GM12864 (cell line): ENCODE measurements around the gene SNRNP25.
A peak's percentile ranks its signal among the peaks of the same experiment; 100 is the strongest.

Source experiments
- DNase-seq: peaks from one replicate; pipeline ENCODE4 v3.0.0-alpha.2; 2011; ENCODE audit warnings: low read depth
- H3K4me3 ChIP-seq: 2 replicates; pipeline ENCODE4 v1.5.1; 2011; ENCODE audit warnings: mild to moderate bottlenecking, low read depth, low read length, control low read depth
- TF ChIP-seq, protein P1 (sequence below): IDR thresholded peaks from 2 replicates; pipeline ENCODE4 v1.5.1; 2011; ENCODE audit warnings: low read depth, mild to moderate bottlenecking, moderate library complexity, low read length, control low read depth, inconsistent platforms; ENCODE audit errors: missing control alignments

Gene SNRNP25

DNA sequence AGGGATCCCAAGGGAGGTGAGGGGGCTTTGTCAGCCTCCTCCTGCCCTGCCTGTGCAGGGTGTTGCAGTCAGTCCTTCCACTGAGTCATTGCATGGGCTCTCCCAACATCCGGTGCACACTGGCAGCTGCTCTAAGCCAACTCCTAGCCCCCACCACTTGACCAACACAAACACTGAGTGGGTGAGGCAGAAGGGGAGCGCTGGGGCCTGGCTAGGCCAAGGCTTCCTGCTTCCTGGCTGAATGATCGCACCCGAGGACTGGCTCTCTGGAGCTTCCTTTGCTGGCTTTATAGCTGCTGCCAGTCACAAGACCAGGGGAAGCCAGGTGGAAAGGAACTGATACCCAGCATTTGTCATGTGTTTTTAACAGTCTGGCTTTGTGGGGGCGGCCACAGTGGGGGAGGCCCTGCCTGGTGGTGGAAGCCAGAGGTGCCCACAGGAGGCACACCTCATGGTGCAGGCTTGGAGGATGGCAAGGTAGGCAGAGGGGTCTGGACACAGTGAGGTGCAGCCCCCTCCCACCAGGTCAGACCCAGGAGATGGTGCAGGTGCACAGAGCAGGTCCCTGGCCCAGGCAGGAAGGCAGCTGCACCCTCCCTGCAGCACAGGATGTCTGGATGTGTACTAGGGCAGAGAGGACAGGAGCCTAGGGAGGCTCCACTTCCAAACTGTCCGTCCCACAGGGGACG lies 31.2 kb downstream of the SNRNP25 start:
- H3K4me3 ChIP-seq, result no peak overlapping the region
- TF ChIP-seq, protein P1, sequence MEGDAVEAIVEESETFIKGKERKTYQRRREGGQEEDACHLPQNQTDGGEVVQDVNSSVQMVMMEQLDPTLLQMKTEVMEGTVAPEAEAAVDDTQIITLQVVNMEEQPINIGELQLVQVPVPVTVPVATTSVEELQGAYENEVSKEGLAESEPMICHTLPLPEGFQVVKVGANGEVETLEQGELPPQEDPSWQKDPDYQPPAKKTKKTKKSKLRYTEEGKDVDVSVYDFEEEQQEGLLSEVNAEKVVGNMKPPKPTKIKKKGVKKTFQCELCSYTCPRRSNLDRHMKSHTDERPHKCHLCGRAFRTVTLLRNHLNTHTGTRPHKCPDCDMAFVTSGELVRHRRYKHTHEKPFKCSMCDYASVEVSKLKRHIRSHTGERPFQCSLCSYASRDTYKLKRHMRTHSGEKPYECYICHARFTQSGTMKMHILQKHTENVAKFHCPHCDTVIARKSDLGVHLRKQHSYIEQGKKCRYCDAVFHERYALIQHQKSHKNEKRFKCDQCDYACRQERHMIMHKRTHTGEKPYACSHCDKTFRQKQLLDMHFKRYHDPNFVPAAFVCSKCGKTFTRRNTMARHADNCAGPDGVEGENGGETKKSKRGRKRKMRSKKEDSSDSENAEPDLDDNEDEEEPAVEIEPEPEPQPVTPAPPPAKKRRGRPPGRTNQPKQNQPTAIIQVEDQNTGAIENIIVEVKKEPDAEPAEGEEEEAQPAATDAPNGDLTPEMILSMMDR, result no peak
- DNase-seq, result peak; percentile 24

DNA sequence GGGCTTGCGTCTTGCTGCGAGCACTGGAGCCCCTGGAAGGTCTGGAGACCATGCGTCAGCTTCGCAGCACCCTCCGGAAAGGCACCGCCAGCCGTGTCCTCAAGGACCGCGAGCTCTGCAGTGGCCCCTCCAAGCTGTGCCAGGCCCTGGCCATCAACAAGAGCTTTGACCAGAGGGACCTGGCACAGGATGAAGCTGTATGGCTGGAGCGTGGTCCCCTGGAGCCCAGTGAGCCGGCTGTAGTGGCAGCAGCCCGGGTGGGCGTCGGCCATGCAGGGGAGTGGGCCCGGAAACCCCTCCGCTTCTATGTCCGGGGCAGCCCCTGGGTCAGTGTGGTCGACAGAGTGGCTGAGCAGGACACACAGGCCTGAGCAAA lies 31.8 kb downstream of the SNRNP25 start:
- DNase-seq, result no peak
- no peak overlapping the region for H3K4me3 ChIP-seq

GRCh38 chr16:85865-86264 lies 32.2 kb downstream of the SNRNP25 start:
- DNase-seq, result no peak
- TF ChIP-seq, protein P1, result no peak
- H3K4me3 ChIP-seq, result no peak overlapping the region

More for the DNA sequence above, 31.8 kb downstream of the SNRNP25 start:
- TF ChIP-seq, protein P1, result no peak

DNA sequence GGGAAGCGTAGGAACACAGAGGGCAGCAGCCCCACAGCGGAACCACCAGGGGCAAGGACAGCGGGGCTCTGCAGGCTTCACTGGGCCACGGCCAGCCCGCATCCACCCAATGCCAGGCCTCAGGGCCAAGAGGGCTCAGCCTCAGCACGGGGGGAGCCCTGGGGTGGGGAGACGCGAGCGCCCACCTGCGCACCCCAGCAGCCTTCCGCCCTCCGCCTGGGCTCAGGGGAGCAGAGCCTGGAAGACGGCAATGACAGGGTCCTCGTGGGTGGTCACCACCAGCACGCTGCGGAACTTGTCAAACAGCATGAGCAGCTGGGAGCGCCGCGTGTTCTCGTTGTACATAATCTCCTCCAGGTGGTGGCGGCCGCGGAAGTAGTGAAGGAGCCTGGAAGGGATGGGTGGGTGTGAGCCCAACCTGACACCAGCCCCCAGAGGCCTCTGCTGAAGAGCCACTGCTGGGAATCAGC lies 32.9 kb downstream of the SNRNP25 start:
- DNase-seq, result no peak
- TF ChIP-seq, protein P1, result no peak
- H3K4me3 ChIP-seq, result no peak overlapping the region

GRCh38 chr16:88613-89012 lies 35.0 kb downstream of the SNRNP25 start:
- TF ChIP-seq, protein P1, result no peak

DNA sequence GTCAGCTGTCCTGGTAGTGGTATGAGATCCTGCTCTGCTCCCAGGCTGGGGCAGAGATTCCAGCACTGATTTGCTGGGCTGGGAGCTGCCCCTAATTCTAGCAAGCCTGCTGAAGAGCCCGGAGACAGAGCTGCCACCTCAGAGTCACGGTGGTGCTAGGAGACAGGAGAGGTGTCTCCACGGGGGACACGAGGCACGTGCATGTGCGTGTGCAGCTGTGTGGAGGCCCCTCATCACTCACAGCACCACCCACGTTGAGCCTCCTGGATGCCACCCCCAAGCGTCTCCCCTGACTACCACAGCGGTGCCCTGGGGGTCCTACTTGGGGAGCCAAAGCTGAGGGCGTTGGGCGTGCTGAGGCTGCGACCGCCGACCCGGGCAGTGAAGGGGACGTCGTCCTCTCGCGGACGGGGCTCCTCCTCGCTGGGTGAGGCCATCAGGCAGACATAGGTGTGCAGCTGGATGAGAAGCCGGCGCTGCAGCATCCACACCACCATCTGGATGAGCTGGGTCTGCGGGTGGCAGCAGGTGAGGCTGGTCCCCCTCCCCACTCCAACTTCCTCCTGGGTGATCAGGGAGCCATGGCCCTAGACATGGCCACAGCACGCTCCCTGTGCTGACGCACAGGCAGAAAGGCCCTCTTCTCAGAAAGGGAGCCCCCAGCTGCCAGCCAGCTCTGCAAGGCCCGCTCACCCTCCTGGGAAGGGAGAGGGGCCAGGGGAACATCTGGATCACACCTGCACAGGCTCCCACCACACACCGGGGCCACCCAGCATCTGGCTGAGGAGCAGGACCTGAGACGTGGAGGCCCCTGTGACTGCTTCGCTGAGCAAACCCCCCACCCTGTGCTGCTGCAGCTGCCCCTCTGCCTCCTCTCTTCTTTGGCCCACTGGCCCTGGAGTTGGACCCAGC lies 36.0 kb downstream of the SNRNP25 start:
- TF ChIP-seq, protein P1, result no peak
- no peak for DNase-seq

More at GRCh38 chr16:88613-89012, 35.0 kb downstream of the SNRNP25 start:
- DNase-seq, result no peak
- no peak overlapping the region for H3K4me3 ChIP-seq

DNA sequence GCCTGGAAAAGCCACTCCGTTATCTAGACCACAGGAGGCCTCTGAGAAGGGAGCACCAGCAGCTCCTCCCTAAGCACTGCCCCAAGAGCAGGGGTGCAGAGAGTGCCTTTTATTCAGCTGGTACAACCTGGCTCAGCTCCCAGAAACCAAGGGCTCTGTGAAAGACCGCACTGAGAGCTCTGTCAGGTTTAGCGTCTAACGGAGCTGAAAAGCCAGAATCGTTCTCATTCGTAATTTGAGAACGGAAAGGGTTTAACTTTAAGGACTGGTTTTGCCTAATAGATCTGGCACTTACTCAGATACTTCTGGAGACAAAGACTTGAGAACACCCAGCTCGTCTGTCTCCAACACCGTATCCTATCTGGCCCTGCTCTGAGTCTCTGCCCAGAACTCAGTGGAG lies 37.9 kb downstream of the SNRNP25 start:
- H3K4me3 ChIP-seq, result no peak overlapping the region
- no peak for DNase-seq
- TF ChIP-seq, protein P1, result no peak

More for the DNA sequence above, 36.0 kb downstream of the SNRNP25 start:
- H3K4me3 ChIP-seq, result no peak overlapping the region
